HUES64 (cell line): ENCODE measurements around the gene PEMT.

Experiments used
- H3K27ac ChIP-seq: 2 replicates; pipeline ENCODE4 v1.7.0; 2013; ENCODE audit warnings: low read depth, low read length, inconsistent platforms
- H3K27me3 ChIP-seq: 2 replicates; pipeline ENCODE4 v1.6.1; 2013; ENCODE audit warnings: mild to moderate bottlenecking, low read length; ENCODE audit not compliant: insufficient read depth
- H3K36me3 ChIP-seq: 2 replicates; pipeline ENCODE4 v1.6.1; 2013; ENCODE audit warnings: mild to moderate bottlenecking, low read length; ENCODE audit not compliant: insufficient read depth
- H3K4me1 ChIP-seq: 2 replicates; pipeline ENCODE4 v1.6.1; 2013; ENCODE audit warnings: mild to moderate bottlenecking, low read length, moderate library complexity; ENCODE audit not compliant: insufficient read depth
- H3K4me3 ChIP-seq: 2 replicates; pipeline ENCODE4 v1.5.1; 2013; ENCODE audit warnings: mild to moderate bottlenecking, low read length, moderate library complexity
- H3K9ac ChIP-seq: 2 replicates; pipeline ENCODE4 v1.6.1; 2013; ENCODE audit warnings: mild to moderate bottlenecking, low read depth, low read length
- H3K9me3 ChIP-seq: 2 replicates; pipeline ENCODE4 v1.6.1; 2013; ENCODE audit warnings: low read depth, low read length; ENCODE audit not compliant: insufficient read depth
- WGBS: fragments of 150-250, 120-280 bp; methylation state at CpG from one replicate; pipeline ENCODE4 v1.1.7; 2013; ENCODE audit warnings: missing lambda C conversion rate; 5-methylcytosine and 5-hydroxymethylcytosine counted together

Gene PEMT

DNA sequence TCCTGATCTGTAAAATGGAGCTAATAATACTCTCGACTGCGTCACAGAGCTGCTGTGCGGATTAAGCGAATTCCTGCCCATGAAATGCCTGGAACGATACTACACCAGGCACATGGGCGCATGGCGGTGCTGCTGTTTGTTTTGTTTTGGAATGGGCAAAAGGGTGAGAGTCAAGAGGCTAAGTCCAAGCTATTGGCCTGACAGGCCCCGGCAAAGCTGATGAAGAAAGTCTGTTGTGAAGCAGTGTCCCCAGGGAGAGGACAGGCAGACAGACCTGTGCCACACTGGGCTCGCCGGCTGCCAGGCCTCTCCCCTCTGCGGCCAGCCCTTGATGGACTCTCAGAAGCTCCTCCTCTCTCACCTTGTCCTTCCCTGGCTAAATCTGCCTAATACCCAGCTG lies 64.0 kb downstream of the PEMT start:
- H3K4me1 ChIP-seq, result peaks cover 9% of the 10 kb centered on the region
- no peak overlapping the region for H3K9ac ChIP-seq
- WGBS, result 95% methylated on average over 11 of the region's 11 CpGs
- H3K27ac ChIP-seq, result no peak overlapping the region
- no peaks in the 10 kb centered on the region for H3K36me3 ChIP-seq
- H3K4me3 ChIP-seq, result no peak overlapping the region
- peaks cover 4% of the 10 kb centered on the region; the same call in 1 of the 2 replicates for H3K9me3 ChIP-seq
- no peaks in the 10 kb centered on the region for H3K27me3 ChIP-seq

DNA sequence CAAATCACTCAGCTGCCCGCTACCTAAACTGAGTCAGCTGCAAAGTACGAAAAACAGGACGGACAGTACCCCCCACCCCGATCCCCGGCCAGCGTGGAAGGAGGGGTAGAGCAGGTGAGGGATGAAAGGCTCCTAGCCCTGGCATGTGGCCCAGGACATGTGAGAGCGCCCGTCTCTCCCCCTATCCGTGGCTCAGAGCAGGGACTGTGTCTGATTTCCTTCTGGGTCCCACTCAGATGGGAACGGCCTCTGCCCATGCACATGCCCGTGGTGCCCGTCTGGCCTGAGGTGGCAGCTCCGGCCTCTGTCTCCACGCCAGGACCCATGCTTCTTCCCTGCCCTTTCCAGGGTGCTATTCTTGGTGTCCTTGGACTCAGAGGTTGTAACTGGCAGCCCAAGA lies 65.1 kb downstream of the PEMT start:
- H3K4me3 ChIP-seq, result no peak overlapping the region
- H3K4me1 ChIP-seq, result peaks cover 9% of the 10 kb centered on the region
- no peaks in the 10 kb centered on the region for H3K27me3 ChIP-seq
- WGBS, result 86% methylated on average over 14 of the region's 14 CpGs
- no peak overlapping the region for H3K27ac ChIP-seq
- no peak overlapping the region for H3K9ac ChIP-seq
- no peaks in the 10 kb centered on the region for H3K36me3 ChIP-seq
- peaks cover 2% of the 10 kb centered on the region; the same call in 1 of the 2 replicates for H3K9me3 ChIP-seq

DNA sequence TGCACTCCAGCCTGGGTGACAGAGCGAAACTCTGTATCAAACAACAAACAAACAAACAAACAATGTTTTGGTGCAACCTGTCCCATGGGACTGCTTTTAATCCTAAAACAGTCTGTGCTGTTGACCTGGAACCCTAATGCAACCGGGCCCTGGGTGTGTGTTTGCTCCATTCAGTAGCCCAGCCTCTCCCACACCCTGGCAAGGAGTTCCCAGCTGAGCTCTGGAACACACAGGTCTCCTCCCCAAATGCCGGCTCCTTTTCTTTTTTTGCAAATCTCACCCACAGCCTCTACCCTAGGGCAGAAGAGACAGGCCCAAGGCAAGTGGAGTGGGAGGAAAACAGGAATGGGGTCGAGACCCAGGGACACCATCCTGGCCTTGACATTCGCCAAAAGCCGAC lies 65.6 kb downstream of the PEMT start:
- H3K27me3 ChIP-seq, result no peaks in the 10 kb centered on the region

DNA sequence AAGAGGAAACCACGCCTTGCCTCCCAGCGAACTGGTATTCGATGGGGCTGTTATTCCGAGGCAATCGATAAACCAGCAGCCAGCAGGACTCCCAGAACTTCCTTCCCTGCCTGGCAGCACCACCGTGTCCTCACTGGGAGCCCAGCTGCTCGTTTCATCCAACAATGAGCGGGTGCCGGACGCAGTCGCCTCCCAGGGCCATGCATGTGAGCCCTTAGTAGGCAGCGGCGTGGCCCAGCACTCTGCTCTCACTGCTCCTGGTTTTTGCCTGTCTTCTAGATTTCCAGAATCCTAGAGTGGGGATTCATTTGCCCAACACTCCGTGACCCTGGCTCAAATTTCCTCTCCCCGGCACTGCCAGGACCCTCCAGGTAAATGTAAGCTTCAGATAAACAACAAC lies 66.2 kb downstream of the PEMT start:
- H3K9me3 ChIP-seq, result peaks cover 2% of the 10 kb centered on the region; the same call in 1 of the 2 replicates
- peaks cover 9% of the 10 kb centered on the region for H3K4me1 ChIP-seq
- H3K36me3 ChIP-seq, result no peaks in the 10 kb centered on the region
- H3K27ac ChIP-seq, result no peak overlapping the region
- no peak overlapping the region for H3K9ac ChIP-seq
- no peak overlapping the region for H3K4me3 ChIP-seq
- 92% methylated on average over 15 of the region's 15 CpGs for WGBS
- no peaks in the 10 kb centered on the region for H3K27me3 ChIP-seq

More for the DNA sequence above, 65.6 kb downstream of the PEMT start:
- Histone ChIP-seq H3K9ac (no peak overlapping the region), H3K9me3 (peaks cover 2% of the 10 kb centered on the region; the same call in 1 of the 2 replicates), H3K4me1 (peaks cover 9% of the 10 kb centered on the region), H3K27ac (no peak overlapping the region), H3K36me3 (no peaks in the 10 kb centered on the region), H3K4me3 (no peak overlapping the region)
- WGBS, result 81% methylated on average over 6 of the region's 6 CpGs

DNA sequence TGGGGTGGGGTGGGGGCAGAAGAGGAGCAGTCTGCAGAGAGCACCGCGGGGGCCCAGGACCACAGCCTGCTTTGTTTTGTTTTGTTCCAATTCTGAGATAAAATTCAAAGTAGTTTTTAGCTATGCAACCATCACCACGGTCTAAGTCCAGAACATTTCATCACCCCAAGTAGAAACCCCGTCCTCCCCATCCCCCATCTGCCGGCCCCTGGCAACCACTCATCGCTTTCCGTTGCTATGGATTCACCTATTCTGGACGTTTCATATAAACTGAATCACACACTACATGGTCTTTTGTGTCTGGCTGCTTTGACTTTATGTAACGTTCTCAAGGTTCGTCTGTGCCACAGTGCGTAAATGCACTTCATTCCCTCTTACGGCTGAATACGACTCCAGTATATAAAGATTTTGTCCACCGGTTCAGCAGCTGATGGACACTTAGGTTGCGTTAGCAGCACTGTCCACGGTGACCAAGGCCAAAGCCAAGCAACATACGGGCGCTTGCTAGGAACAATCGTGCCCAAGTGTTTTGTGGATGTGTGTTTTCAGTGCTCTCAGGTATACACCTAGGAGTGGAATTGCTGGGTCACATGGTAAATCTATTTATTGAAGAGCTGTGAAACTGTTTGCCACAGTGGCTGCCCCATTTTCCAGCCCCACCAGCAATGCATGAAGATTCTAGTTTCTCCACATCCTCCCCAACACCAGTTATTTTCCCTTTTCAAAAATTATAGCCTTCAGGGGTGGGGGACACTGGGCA lies 67.6 kb downstream of the PEMT start:
- no peak overlapping the region for H3K4me3 ChIP-seq
- WGBS, result 89% methylated on average over 19 of the region's 19 CpGs
- no peaks in the 10 kb centered on the region for H3K36me3 ChIP-seq
- H3K9me3 ChIP-seq, result peaks cover 2% of the 10 kb centered on the region; the same call in 1 of the 2 replicates
- no peak overlapping the region for H3K9ac ChIP-seq
- no peaks in the 10 kb centered on the region for H3K27me3 ChIP-seq
- H3K27ac ChIP-seq, result no peak overlapping the region
- H3K4me1 ChIP-seq, result peaks cover 9% of the 10 kb centered on the region

DNA sequence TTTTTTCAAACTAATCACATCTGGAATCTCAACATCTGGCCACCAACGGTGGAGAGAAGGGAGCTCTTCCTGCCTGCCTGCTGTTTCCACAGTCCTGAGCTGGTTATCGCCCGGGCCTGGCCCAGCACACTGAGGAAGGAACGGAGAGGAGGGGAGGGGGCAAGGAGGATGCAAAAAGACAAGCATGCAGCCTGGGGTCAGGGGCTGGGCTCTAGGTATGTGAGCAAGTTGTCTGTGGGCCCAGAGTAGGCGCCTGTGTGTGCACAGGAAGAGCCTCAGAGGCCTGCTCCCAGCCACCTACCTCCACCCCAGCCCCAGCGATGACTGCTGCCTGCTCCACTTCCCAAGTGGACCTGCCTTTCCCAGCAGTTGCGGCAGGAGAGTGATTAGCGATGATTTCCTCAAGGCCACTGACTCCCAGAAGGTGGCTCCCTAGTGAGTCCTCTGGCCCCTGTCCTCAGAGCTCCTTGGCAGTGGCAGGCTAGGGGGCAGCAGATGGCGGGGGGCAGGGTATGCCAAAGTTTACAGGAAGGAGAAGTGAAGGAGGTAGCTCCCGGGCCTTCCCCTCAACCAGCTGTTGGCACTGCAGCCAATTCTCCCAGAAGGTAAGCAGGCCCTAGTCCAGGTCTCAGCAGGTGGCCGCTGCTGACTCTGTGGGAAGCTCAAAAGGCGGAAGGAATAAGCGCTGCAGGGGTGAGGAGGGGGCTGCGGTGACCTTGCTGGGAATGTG lies 68.3 kb downstream of the PEMT start:
- 44% methylated on average over 14 of the region's 14 CpGs for WGBS
- H3K4me3 ChIP-seq, result no peak overlapping the region
- peaks cover 2% of the 10 kb centered on the region; the same call in 1 of the 2 replicates for H3K9me3 ChIP-seq
- H3K27me3 ChIP-seq, result no peaks in the 10 kb centered on the region
- no peak overlapping the region for H3K9ac ChIP-seq
- H3K27ac ChIP-seq, result peak overlapping the region; percentile 64; the same call in 1 of the 2 replicates
- H3K4me1 ChIP-seq, result peaks cover 9% of the 10 kb centered on the region
- H3K36me3 ChIP-seq, result no peaks in the 10 kb centered on the region

DNA sequence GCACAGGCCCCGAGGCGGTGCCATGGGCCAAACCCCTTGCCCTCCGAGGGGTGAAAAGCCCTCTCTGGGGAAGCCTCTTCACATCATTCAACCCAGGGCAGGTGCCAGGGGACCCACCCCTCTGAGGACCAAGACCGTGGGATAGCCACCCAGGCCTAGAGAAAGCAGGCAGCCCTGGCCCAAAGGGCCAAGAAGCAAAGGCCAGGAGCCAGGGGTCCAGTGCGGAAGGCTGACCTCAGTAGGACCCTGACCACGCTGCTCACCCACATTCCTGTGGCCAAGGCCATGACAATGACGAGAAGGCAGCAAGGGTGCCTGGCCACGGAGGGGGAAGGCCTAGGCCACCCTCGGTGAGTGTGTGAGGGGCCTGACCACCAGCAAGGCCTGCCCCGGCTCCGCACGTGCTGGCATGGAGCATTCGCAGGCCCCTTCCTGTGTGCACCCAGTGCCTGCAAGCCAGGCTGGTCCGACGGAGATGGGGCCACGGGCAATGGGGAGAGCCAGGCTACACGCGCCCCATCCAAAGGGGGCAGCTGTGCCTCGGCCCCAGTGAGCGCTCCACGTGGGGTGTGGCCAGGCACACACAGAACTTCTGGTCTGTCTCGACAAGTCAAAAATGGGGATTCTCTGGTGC lies 70.8 kb downstream of the PEMT start:
- peaks cover 14% of the 10 kb centered on the region for H3K4me1 ChIP-seq
- no peak overlapping the region for H3K9ac ChIP-seq
- peaks cover 2% of the 10 kb centered on the region; the same call in 1 of the 2 replicates for H3K9me3 ChIP-seq
- WGBS, result 91% methylated on average over 22 of the region's 22 CpGs
- no peaks in the 10 kb centered on the region for H3K36me3 ChIP-seq
- no peak overlapping the region for H3K27ac ChIP-seq
- no peak overlapping the region for H3K4me3 ChIP-seq
- H3K27me3 ChIP-seq, result no peaks in the 10 kb centered on the region

DNA sequence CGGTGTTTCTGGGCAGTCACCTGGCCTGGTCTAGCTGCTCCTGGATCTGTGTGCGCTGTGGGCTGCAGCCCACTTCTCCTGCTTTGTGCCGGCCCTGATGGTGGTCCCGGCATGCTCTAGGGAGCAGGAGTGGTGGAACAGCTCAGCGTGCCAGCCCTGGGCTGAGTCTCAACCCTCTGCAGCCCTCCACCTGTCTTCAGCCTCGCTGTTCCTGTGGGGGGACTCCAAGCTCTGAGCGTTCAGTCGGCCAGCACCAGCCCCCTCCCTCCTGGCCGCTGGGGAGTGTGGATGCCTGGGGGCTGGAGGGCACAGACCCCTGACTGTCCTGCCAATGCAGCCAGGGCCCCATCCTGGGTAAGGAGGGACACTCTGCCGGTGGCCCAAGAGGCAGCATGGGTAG lies 71.6 kb downstream of the PEMT start:
- H3K4me1 ChIP-seq, result peaks cover 22% of the 10 kb centered on the region
- H3K4me3 ChIP-seq, result no peak overlapping the region
- H3K36me3 ChIP-seq, result no peaks in the 10 kb centered on the region
- H3K9ac ChIP-seq, result no peak overlapping the region
- no peak overlapping the region for H3K27ac ChIP-seq
- peaks cover 2% of the 10 kb centered on the region; the same call in 1 of the 2 replicates for H3K9me3 ChIP-seq
- no peaks in the 10 kb centered on the region for H3K27me3 ChIP-seq
- 94% methylated on average over 10 of the region's 10 CpGs for WGBS

DNA sequence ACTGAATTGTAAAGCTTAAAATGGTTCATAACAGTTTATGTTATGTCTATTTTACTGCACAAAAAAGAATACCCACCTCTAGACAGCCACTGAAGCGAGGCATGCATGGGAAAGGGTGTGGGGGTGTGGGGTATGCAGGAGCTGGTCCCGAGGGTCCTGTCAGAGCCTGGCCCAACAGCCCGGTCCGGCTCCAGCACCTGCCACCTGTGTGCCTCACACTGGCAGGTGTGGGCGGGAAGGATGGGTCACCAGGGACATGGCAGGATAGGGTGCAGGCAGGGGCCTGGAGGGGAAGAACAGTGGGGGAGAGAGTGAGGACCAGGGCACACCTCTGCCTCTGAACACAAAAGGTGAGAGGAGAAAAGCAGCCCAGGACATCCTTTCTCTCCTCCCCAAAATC lies 72.6 kb downstream of the PEMT start:
- Histone ChIP-seq H3K9ac (no peak overlapping the region), H3K27ac (no peak overlapping the region), H3K36me3 (no peaks in the 10 kb centered on the region), H3K4me1 (peaks cover 23% of the 10 kb centered on the region), H3K27me3 (no peaks in the 10 kb centered on the region), H3K4me3 (no peak overlapping the region), H3K9me3 (no peaks in the 10 kb centered on the region)
- WGBS, result 94% methylated on average over 5 of the region's 5 CpGs

DNA sequence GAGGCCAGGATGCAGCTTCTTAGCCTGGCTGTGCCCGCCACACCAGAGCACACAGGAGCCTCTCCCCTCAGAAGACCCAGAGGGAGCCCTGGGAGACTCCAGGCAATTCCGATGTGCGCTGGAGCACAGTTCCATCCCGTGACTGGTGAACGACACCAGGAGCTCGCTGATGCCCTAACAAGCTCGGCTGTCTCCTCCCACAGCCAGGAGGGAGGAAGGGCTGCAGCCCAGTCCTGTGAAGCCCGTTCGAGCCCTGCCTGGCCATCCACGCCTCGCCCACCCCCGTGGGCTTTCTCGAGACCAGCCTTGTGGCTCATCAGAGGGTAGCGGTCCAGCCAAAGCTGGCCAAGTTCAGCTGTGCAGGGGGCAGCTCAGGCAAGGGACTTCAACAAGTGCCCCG lies 73.5 kb downstream of the PEMT start:
- Histone ChIP-seq H3K4me1 (peaks cover 18% of the 10 kb centered on the region), H3K4me3 (no peak overlapping the region), H3K27ac (no peak overlapping the region), H3K36me3 (no peaks in the 10 kb centered on the region), H3K9ac (no peak overlapping the region), H3K9me3 (no peaks in the 10 kb centered on the region), H3K27me3 (no peaks in the 10 kb centered on the region)
- 84% methylated on average over 15 of the region's 15 CpGs for WGBS
